Measurements from ENCODE around the gene DHX8. TPM values are rescaled to one million over a fixed set of nuclear protein-coding genes. Genes with fewer than 3 reads are reported as not detected.
"Not testable (repeated sequence)": the region's sequence is repeated elsewhere in the genome, so short reads cannot be mapped to it uniquely, and the experiment has no call there.

Gene DHX8
- total RNA-seq, 1 experiment from 2014 or later, result 23.7 TPM

DNA sequence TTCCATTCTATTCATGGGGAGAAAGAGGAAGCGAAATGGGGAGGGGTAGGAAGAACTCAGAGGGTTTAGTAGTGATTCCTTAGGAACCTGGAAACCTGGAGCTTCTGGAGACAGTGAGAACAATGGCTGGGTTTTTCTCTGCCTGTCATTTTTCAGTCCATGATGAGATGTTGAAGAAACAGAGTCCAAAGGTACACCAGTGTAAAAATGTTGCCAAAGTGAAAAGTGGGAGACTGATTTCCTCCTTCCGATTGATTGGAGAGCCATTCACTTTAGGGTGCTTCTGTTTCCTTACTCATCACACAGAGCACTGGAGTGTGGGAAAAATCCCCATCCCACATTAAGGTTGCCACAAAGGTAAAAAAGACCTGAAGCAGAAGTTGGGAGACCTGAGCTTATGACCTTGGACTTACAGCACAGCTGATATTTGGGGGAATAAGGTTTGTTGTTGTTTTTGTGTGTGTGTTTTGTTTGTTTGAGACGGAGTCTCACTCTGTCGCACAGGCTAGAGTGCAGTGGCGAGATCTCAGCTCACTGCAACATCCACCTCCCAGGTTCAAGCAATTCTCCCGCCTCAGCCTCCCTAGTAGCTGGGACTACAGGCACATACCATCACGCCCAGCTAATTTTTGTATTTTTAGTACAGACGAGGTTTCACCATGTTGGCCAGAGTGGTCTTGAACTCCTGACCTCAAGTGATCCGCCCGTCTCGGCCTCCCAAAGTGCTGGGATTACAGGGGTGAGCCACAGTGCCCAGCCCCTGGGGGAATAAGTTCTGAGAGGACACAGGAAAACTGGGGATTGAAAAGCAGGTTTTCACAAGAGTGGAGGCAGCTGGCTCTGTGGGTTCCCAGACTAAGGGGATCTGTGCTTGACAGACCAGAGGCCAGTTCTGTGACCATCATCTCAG lies 1.4 kb upstream of the DHX8 start:
- Histone ChIP-seq H2AFZ (ENCODE audit: low read length) (0 out of 2 replicates have a peak overlapping the region, but pooled peaks have one; percentile 23), H3K36me3 (ENCODE audit: insufficient read depth, low read length) (no peaks in the 10 kb centered on the region), H3K4me2 (ENCODE audit: low read depth, low read length, poor library complexity, severe bottlenecking) (no peak overlapping the region), H4K20me1 (ENCODE audit: insufficient read depth, low read depth, low read length) (no peaks in the 10 kb centered on the region), H3K27ac (ENCODE audit: low read length) (no peak overlapping the region), H3K79me2 (ENCODE audit: low read length) (peaks cover 36% of the 10 kb centered on the region), H3K9me3 (ENCODE audit: low read length) (no peaks in the 10 kb centered on the region), H3K27me3 (ENCODE audit: low read length) (no peaks in the 10 kb centered on the region), H3K9me2 (replicated peaks; ENCODE audit: insufficient read depth, low read length) (no peaks in the 10 kb centered on the region), H3K4me3 (ENCODE audit: low read length) (no peak overlapping the region), H3K9ac (ENCODE audit: low read length) (no peak overlapping the region), H3K4me1 (ENCODE audit: low read length) (peaks cover 23% of the 10 kb centered on the region)
- DNase-seq, result peak; percentile 36

DNA sequence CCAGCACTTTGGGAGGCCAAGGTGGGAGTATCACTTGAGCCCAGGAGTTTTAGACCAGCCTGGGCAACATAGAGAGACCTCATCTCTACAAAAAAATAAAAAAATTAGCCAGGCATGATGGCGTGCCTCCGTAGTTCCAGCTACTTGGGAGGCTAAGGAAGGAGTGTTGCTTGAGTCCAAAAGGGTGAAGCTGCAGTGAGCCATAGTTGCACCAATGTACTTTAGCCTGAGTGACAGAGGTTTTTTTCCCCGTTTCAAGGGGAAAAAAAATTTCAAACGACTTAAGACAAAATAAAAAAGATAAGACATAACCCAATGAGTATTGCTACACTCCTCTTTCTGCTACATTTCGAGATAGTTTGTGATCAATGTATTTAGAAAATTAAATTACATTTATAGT lies 6.8 kb downstream of the DHX8 start:
- Histone ChIP-seq H4K20me1 (ENCODE audit: insufficient read depth, low read depth, low read length) (no peaks in the 10 kb centered on the region), H3K27ac (ENCODE audit: low read length) (no peak overlapping the region), H3K27me3 (ENCODE audit: low read length) (no peaks in the 10 kb centered on the region), H3K36me3 (ENCODE audit: insufficient read depth, low read length) (peaks cover 31% of the 10 kb centered on the region), H2AFZ (ENCODE audit: low read length) (no peak overlapping the region), H3K9me3 (ENCODE audit: low read length) (no peaks in the 10 kb centered on the region), H3K4me3 (ENCODE audit: low read length) (no peak overlapping the region), H3K9me2 (replicated peaks; ENCODE audit: insufficient read depth, low read length) (no peaks in the 10 kb centered on the region), H3K9ac (ENCODE audit: low read length) (no peak overlapping the region), H3K4me1 (ENCODE audit: low read length) (peaks cover 8% of the 10 kb centered on the region), H3K4me2 (ENCODE audit: low read depth, low read length, poor library complexity, severe bottlenecking) (no peak overlapping the region), H3K79me2 (ENCODE audit: low read length) (peaks cover 36% of the 10 kb centered on the region)
- DNase-seq, result no peak

DNA sequence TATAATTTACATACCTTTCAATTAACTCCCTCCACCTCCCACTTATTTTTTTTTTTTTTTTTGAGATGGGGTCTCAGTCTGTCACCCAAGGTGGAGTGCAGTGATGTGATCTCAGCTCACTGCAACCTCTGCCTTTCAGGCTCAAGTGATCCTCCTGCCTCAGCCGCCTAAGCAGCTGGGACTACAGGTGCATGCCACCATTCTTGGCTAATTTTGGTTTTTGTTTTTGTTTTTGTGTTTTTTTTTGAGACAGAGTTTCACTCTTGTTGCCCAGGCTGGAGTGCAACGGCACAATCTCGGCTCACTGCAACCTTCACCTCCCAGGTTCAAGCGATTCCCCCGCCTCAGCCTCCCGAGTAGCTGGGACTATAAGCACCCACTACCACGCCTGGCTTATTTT lies 25.7 kb downstream of the DHX8 start:
- not testable (repeated sequence) for H3K27ac ChIP-seq (ENCODE audit: low read length); H2AFZ ChIP-seq (ENCODE audit: low read length); H3K4me1 ChIP-seq (ENCODE audit: low read length); DNase-seq; H3K9me2 ChIP-seq (replicated peaks; ENCODE audit: insufficient read depth, low read length); H3K4me2 ChIP-seq (ENCODE audit: low read depth, low read length, poor library complexity, severe bottlenecking); H3K9me3 ChIP-seq (ENCODE audit: low read length); H3K27me3 ChIP-seq (ENCODE audit: low read length); H3K4me3 ChIP-seq (ENCODE audit: low read length); H4K20me1 ChIP-seq (ENCODE audit: insufficient read depth, low read depth, low read length); H3K9ac ChIP-seq (ENCODE audit: low read length); H3K79me2 ChIP-seq (ENCODE audit: low read length)
- H3K36me3 ChIP-seq (ENCODE audit: insufficient read depth, low read length), result peaks cover 45% of the 10 kb centered on the region; the same call in 1 of the 2 replicates

- H3K4me3 ChIP-seq (ENCODE audit: low read length), result not testable (repeated sequence)
These were observed 27.4 kb downstream of the DHX8 start for GRCh38 chr17:43511199-43511598.

DNA sequence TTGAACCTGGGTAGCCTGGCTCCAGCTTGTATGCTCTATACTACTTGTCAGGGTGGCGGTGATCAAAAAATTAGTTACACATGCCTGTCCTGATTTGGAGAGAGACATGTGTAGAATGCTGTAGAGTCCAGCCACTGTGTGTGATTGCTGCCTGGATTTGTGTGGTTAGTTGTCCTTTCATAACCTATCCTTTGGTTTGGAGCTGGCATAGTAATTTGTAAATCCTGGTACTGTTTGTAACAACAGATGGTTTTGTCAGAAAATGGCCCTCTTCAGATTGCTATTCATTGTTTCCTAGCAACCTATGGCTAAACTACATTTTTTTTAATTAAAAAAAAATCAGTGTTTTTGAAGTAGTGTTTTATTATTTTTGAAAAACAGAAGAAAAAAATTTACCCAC lies 31.9 kb downstream of the DHX8 start:
- H2AFZ ChIP-seq (ENCODE audit: low read length), result no peak overlapping the region
- no peak overlapping the region for H3K4me3 ChIP-seq (ENCODE audit: low read length)
- H3K36me3 ChIP-seq (ENCODE audit: insufficient read depth, low read length), result peaks cover 45% of the 10 kb centered on the region
- no peaks in the 10 kb centered on the region for H3K9me2 ChIP-seq (replicated peaks; ENCODE audit: insufficient read depth, low read length)
- H3K9me3 ChIP-seq (ENCODE audit: low read length), result no peaks in the 10 kb centered on the region
- no peaks in the 10 kb centered on the region for H3K79me2 ChIP-seq (ENCODE audit: low read length)
- H3K4me1 ChIP-seq (ENCODE audit: low read length), result no peaks in the 10 kb centered on the region
- no peak for DNase-seq
- H3K9ac ChIP-seq (ENCODE audit: low read length), result no peak overlapping the region
- no peaks in the 10 kb centered on the region for H4K20me1 ChIP-seq (ENCODE audit: insufficient read depth, low read depth, low read length)
- no peaks in the 10 kb centered on the region for H3K27me3 ChIP-seq (ENCODE audit: low read length)
- no peak overlapping the region for H3K4me2 ChIP-seq (ENCODE audit: low read depth, low read length, poor library complexity, severe bottlenecking)
- no peak overlapping the region for H3K27ac ChIP-seq (ENCODE audit: low read length)

More at GRCh38 chr17:43511199-43511598, 27.4 kb downstream of the DHX8 start:
- H3K27ac ChIP-seq (ENCODE audit: low read length); H4K20me1 ChIP-seq (ENCODE audit: insufficient read depth, low read depth, low read length); H3K9me3 ChIP-seq (ENCODE audit: low read length); DNase-seq; H3K4me2 ChIP-seq (ENCODE audit: low read depth, low read length, poor library complexity, severe bottlenecking); H3K79me2 ChIP-seq (ENCODE audit: low read length); H2AFZ ChIP-seq (ENCODE audit: low read length); H3K27me3 ChIP-seq (ENCODE audit: low read length); H3K4me1 ChIP-seq (ENCODE audit: low read length); H3K9ac ChIP-seq (ENCODE audit: low read length); H3K9me2 ChIP-seq (replicated peaks; ENCODE audit: insufficient read depth, low read length): not testable (repeated sequence)
- H3K36me3 ChIP-seq (ENCODE audit: insufficient read depth, low read length), result peaks cover 37% of the 10 kb centered on the region; the same call in 1 of the 2 replicates

- Histone ChIP-seq H3K27ac (ENCODE audit: low read length) (no peak overlapping the region), H3K9me3 (ENCODE audit: low read length) (no peaks in the 10 kb centered on the region), H3K9ac (ENCODE audit: low read length) (no peak overlapping the region), H4K20me1 (ENCODE audit: insufficient read depth, low read depth, low read length) (no peaks in the 10 kb centered on the region), H3K79me2 (ENCODE audit: low read length) (no peaks in the 10 kb centered on the region), H3K4me2 (ENCODE audit: low read depth, low read length, poor library complexity, severe bottlenecking) (no peak overlapping the region), H3K36me3 (ENCODE audit: insufficient read depth, low read length) (peaks cover 53% of the 10 kb centered on the region), H3K27me3 (ENCODE audit: low read length) (no peaks in the 10 kb centered on the region), H3K9me2 (replicated peaks; ENCODE audit: insufficient read depth, low read length) (no peaks in the 10 kb centered on the region), H2AFZ (ENCODE audit: low read length) (no peak overlapping the region), H3K4me1 (ENCODE audit: low read length) (no peaks in the 10 kb centered on the region), H3K4me3 (ENCODE audit: low read length) (no peak overlapping the region)
- DNase-seq, result no peak
These were observed 33.4 kb downstream of the DHX8 start for GRCh38 chr17:43517161-43517560.

DNA sequence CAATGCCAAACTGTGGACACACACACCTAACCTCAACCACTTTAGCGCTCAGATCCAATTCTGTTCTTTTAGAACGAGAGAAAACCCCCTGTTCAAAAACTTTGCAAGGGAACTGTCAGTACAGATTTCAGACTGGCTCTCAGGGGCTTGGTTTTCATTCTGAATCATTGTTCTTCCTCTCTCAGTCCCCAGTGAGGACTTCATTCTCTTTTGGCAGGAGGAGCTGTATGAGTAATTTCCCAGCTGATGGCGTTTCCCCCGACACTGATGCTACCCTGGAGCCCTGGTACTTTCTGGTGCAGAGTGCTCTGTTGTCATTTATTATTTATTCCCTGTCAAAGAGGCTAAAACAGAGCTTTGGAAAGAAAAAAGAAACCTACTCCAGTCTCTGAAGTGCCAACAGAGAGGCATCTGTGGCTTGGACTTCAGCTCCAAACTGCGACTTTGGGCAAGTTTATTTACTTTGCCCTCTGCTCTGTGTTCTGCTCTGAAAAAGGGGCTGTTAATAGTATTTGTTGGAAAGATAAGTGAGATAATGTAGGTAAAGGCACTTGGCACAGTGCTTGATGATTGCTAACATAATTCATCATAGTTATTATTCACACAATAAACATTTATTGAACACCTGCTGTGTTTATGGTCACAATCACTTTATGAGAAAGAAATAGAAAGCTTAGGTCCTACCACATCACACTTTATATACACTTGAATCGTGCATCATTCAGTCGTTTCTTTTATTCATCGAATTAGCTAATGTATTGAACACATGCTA lies 34.0 kb downstream of the DHX8 start:
- Histone ChIP-seq H3K4me3 (ENCODE audit: low read length) (no peak overlapping the region), H3K9ac (ENCODE audit: low read length) (no peak overlapping the region), H4K20me1 (ENCODE audit: insufficient read depth, low read depth, low read length) (no peaks in the 10 kb centered on the region), H3K27ac (ENCODE audit: low read length) (no peak overlapping the region), H3K9me2 (replicated peaks; ENCODE audit: insufficient read depth, low read length) (no peaks in the 10 kb centered on the region), H2AFZ (ENCODE audit: low read length) (no peak overlapping the region), H3K4me2 (ENCODE audit: low read depth, low read length, poor library complexity, severe bottlenecking) (no peak overlapping the region), H3K9me3 (ENCODE audit: low read length) (no peaks in the 10 kb centered on the region), H3K36me3 (ENCODE audit: insufficient read depth, low read length) (peaks cover 49% of the 10 kb centered on the region), H3K4me1 (ENCODE audit: low read length) (no peaks in the 10 kb centered on the region), H3K79me2 (ENCODE audit: low read length) (no peaks in the 10 kb centered on the region), H3K27me3 (ENCODE audit: low read length) (no peaks in the 10 kb centered on the region)
- no peak for DNase-seq

- no peaks in the 10 kb centered on the region for H3K27me3 ChIP-seq (ENCODE audit: low read length)
- no peak overlapping the region for H3K9ac ChIP-seq (ENCODE audit: low read length)
- DNase-seq, result no peak
- no peaks in the 10 kb centered on the region for H3K79me2 ChIP-seq (ENCODE audit: low read length)
- H3K27ac ChIP-seq (ENCODE audit: low read length), result no peak overlapping the region
- no peak overlapping the region for H3K4me2 ChIP-seq (ENCODE audit: low read depth, low read length, poor library complexity, severe bottlenecking)
- H4K20me1 ChIP-seq (ENCODE audit: insufficient read depth, low read depth, low read length), result no peaks in the 10 kb centered on the region
- no peaks in the 10 kb centered on the region for H3K9me2 ChIP-seq (replicated peaks; ENCODE audit: insufficient read depth, low read length)
- no peak overlapping the region for H2AFZ ChIP-seq (ENCODE audit: low read length)
- H3K9me3 ChIP-seq (ENCODE audit: low read length), result no peaks in the 10 kb centered on the region
- no peaks in the 10 kb centered on the region for H3K4me1 ChIP-seq (ENCODE audit: low read length)
- H3K36me3 ChIP-seq (ENCODE audit: insufficient read depth, low read length), result peaks cover 49% of the 10 kb centered on the region
- H3K4me3 ChIP-seq (ENCODE audit: low read length), result no peak overlapping the region
These were observed 37.6 kb downstream of the DHX8 start for GRCh38 chr17:43521389-43521788.
